Nephron (organoid): ENCODE data around the gene GPR173.

ENCODE experiments used
- H3K27ac Mint-ChIP-seq, 3 experiments: 2 replicates each; pipeline ENCODE4 v1.8.0; 2020; ENCODE audit warnings: mixed read lengths in 3 of 3, mild to moderate bottlenecking in 2 of 3, moderate library complexity in 1 of 3
- H3K27me3 Mint-ChIP-seq: 2 replicates; pipeline ENCODE4 v1.8.0; 2021; ENCODE audit warnings: low read depth, mild to moderate bottlenecking, moderate library complexity, mixed read lengths
- H3K36me3 Mint-ChIP-seq: 2 replicates; pipeline ENCODE4 v1.8.0; 2020; ENCODE audit warnings: low read depth, mixed read lengths
- H3K4me1 Mint-ChIP-seq: 2 replicates; pipeline ENCODE4 v1.8.0; 2020; ENCODE audit warnings: mixed read lengths
- H3K4me3 Mint-ChIP-seq, 3 experiments: 2 replicates each; pipeline ENCODE4 v1.8.0; 2020; ENCODE audit warnings: mild to moderate bottlenecking in 3 of 3, mixed read lengths in 3 of 3, moderate library complexity in 2 of 3
- H3K9me3 Mint-ChIP-seq: 2 replicates; pipeline ENCODE4 v1.8.0; 2020; ENCODE audit warnings: mixed read lengths
- TF ChIP-seq, protein P1 (sequence below), 3 experiments: fragments of 200-600 bp; sonication (generic); IDR thresholded peaks; one replicate each; pipeline ENCODE4 v1.5.0; 2021; ENCODE audit warnings: antibody characterized with exemption in 3 of 3; ENCODE audit not compliant: unreplicated experiment in 3 of 3

GPR173 gene, protein sequence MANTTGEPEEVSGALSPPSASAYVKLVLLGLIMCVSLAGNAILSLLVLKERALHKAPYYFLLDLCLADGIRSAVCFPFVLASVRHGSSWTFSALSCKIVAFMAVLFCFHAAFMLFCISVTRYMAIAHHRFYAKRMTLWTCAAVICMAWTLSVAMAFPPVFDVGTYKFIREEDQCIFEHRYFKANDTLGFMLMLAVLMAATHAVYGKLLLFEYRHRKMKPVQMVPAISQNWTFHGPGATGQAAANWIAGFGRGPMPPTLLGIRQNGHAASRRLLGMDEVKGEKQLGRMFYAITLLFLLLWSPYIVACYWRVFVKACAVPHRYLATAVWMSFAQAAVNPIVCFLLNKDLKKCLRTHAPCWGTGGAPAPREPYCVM

DNA sequence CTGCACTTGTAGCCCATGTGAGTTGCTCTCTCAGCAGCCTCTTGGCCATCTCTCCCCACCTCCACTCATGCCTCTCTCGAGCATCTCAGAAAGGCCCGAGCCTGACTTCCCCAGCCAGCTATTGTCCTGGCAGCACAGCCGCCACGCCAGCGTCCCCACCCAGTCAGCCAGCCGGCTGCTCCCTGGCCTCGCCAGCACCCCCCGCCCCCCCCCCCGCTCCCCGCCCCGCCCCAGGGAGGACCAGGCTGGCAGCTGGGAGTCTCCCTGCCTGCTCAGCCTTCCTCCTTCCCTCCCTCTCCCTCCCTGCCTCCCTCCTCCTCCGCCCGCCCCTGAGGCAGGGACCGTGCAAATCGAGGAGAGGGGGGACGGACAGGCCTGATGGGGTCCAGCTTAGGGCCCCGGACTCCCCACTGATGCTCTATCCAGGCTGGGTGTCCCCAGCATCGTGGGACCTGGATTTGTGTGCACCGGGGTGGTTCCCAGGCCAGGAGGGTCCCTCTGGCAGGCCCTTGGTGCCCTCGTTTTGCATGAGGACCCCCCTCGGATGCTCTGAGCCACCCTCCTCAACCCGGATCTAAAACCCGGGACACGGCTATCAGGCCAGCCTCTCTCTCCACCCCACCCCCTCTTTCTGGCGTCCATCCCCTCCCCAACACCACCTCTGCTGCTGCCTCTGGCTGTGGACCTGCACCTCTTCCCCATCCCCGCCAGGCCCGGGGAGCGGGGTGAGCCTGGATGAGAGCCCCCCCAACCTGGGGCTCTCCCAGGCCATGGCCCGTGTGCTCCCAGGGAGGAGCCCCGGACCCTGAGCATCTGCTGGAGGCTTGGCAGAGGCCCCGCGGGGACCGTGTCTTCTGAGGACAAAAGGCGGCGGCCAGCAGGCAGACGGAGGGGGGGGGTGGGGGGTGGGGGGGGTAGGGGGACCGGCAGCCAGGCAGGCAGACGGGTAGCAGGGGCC, at the start of gene GPR173:
Gene GPR173, plus strand, starts transcription at position 621 of the 958 bp plus-strand sequence. CDS start 27,833 bp downstream, outside the sequence.
- Mint-ChIP-seq H3K9me3 (no peaks in the 10 kb centered on the region), H3K4me3 (peak within 1 kb of the TSS in 2 of 3 experiments; percentile 90 to 92), H3K36me3 (no peaks in the 10 kb centered on the region), H3K4me1 (no peaks in the 10 kb centered on the region), H3K27me3 (peaks cover 9% of the 10 kb centered on the region), H3K27ac (peak within 1 kb of the TSS; percentile 79 to 88 (median 80))
- TF ChIP-seq, protein P1, sequence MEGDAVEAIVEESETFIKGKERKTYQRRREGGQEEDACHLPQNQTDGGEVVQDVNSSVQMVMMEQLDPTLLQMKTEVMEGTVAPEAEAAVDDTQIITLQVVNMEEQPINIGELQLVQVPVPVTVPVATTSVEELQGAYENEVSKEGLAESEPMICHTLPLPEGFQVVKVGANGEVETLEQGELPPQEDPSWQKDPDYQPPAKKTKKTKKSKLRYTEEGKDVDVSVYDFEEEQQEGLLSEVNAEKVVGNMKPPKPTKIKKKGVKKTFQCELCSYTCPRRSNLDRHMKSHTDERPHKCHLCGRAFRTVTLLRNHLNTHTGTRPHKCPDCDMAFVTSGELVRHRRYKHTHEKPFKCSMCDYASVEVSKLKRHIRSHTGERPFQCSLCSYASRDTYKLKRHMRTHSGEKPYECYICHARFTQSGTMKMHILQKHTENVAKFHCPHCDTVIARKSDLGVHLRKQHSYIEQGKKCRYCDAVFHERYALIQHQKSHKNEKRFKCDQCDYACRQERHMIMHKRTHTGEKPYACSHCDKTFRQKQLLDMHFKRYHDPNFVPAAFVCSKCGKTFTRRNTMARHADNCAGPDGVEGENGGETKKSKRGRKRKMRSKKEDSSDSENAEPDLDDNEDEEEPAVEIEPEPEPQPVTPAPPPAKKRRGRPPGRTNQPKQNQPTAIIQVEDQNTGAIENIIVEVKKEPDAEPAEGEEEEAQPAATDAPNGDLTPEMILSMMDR (IDR thresholded peaks at IDR 0.05; ENCODE audit: unreplicated experiment in 3 of 3): no peak

DNA sequence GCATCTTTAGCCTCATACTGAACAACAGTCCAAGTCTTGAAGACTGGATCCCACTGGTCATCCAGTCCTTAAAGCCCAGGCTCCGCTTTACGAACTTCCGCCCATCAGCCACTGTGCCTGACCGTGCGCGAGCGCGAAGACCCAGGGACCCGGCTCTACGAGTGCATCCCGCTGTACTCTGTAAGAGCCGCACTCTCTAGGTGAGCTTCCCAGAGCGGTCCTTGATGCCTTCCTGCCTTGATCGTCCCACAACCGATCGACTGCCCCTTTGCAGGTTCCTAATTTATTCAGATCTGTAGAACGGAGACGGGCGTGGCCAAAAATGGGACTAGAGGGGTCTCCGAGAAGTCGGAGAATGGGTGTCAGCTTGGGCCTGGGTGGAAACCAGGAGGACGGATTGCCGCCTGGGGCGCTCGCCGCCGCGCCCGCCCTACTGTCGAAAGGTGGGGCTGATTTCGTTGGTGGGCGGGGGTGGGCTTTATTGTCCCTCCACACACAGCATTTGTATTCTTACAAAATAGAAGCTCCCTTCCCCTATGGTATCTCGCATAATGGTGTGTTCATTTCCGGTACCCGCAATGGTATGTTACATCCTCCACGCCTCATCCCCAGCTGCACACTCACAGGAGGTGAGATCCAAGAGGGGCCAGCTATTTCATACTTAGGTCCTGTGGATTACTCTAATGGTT, 48.0 kb upstream of the GPR173 start:
- Mint-ChIP-seq H3K4me1 (peaks cover 17% of the 10 kb centered on the region), H3K27me3 (peaks cover 3% of the 10 kb centered on the region), H3K36me3 (no peaks in the 10 kb centered on the region), H3K9me3 (peaks cover 10% of the 10 kb centered on the region), H3K4me3 (no peak overlapping the region), H3K27ac (no peak overlapping the region)
- TF ChIP-seq, protein P1 (IDR thresholded peaks at IDR 0.05; ENCODE audit: unreplicated experiment in 3 of 3): no peak

DNA sequence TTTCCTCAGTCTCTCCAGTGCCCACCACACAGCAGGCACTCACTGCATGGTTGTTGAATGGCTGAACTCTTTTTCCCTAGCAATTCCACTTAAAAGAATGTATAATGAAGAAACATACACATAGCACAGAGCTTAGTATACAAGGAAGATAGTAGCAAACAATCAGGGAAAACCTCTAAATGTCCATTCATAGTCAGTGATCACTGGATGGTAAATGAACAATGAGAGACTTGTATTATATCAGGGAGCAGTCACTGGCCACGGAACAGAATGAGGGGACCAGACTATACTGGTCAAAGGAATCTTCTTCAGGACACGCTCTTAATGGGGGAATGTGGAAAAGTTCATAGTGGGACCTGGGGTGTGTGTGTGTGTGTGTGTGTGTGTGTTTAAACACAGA, 46.6 kb upstream of the GPR173 start:
- Mint-ChIP-seq H3K27me3 (peaks cover 3% of the 10 kb centered on the region), H3K9me3 (peaks cover 6% of the 10 kb centered on the region), H3K4me1 (peaks cover 13% of the 10 kb centered on the region), H3K27ac (no peak overlapping the region), H3K36me3 (no peaks in the 10 kb centered on the region), H3K4me3 (no peak overlapping the region)
- TF ChIP-seq, protein P1 (IDR thresholded peaks at IDR 0.05; ENCODE audit: unreplicated experiment in 3 of 3): no peak

DNA sequence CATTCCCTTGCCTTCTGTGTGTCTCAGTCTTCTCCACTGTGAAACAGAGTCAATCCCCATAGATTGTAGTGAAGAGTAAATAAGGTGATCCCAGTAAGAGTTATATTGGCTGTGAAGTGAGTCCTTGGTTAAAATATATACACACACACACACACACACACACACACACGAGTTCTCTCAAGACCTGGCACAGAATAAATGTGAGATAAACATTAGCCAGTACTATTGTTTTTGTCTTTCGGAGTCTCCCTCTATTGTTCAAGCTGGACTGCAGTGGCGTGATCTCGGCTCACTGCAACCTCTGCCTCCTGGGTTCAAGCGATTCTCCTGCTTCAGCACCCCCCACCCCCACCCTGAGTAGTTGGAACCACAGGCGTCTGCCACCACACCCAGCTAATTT, 45.5 kb upstream of the GPR173 start:
- Mint-ChIP-seq H3K4me1 (peaks cover 13% of the 10 kb centered on the region), H3K9me3 (peaks cover 12% of the 10 kb centered on the region), H3K36me3 (no peaks in the 10 kb centered on the region), H3K27ac (no peak overlapping the region), H3K4me3 (no peak overlapping the region), H3K27me3 (peaks cover 3% of the 10 kb centered on the region)
- TF ChIP-seq, protein P1 (IDR thresholded peaks at IDR 0.05; ENCODE audit: unreplicated experiment in 3 of 3): no peak

DNA sequence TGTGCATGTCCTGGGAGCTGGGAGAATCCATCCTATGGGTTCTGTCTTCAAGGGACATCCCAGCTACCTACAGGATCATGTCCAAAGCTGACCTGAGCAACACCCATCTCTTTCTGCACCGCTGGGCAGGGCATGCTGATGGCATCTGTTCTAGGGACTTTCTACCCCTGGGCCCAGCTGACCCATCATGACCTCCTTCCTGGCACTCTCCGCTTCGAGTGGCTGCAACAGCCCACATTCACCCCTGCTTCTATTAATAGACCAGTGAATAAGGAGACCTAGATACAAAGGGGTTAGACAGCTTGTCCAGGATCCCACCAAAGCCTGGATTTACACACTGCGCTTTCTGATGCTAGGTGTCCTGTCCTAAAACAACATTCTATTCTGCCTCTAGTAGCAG, 44.6 kb upstream of the GPR173 start:
- Mint-ChIP-seq H3K4me1 (peaks cover 13% of the 10 kb centered on the region), H3K27ac (peak overlapping the region in 2 of 3 experiments; percentile 35 to 36), H3K36me3 (no peaks in the 10 kb centered on the region), H3K27me3 (peaks cover 3% of the 10 kb centered on the region), H3K4me3 (no peak overlapping the region), H3K9me3 (peaks cover 17% of the 10 kb centered on the region)
- TF ChIP-seq, protein P1 (IDR thresholded peaks at IDR 0.05; ENCODE audit: unreplicated experiment in 3 of 3): no peak
